ENCODE results near the gene EXOC6. TPM values are rescaled to one million over a fixed set of nuclear protein-coding genes. Genes with fewer than 3 reads are reported as not detected.

Gene EXOC6
- total RNA-seq, 2 donors from 2014 or later, result 13.2 to 70.8 TPM

GRCh38 chr10:92848037-92848440 lies 281 bp upstream of the EXOC6 start:
- intact Hi-C loops (cut with DNase I), result no loop called here
- no peak for TF ChIP-seq POLR2A (IDR thresholded peaks at IDR 0.05)
- Histone ChIP-seq H3K27me3 (no peaks in the 10 kb centered on the region), H3K36me3 (replicated peaks in 1 of 2; ENCODE audit: insufficient read depth in 1 of 2, low read depth in 2 of 2) (no peaks in the 10 kb centered on the region), H3K27ac (peak overlapping the region; percentile 84 to 90 (median 88)), H3K4me1 (peaks cover 18% of the 10 kb centered on the region), H3K9me3 (no peaks in the 10 kb centered on the region), H3K4me3 (peak overlapping the region in 1 of 2 donors; percentile 25)
- DNase-seq (peak in 1 of 4 donors; percentile 84), ATAC-seq (no peak)
- 0 to 2% methylated on average over 6 to 20 of the region's 32 CpGs for WGBS, 2 donors

GRCh38 chr10:92849234-92849525 lies 860 bp downstream of the EXOC6 start:
- peak overlapping the region; percentile 84 to 90 (median 88) for H3K27ac ChIP-seq

GRCh38 chr10:92849576-92850090 lies 1.3 kb downstream of the EXOC6 start:
- no peak for ATAC-seq
- intact Hi-C loops (cut with DNase I), result no loop called here
- DNase-seq, result no peak
- Histone ChIP-seq H3K27ac (peak overlapping the region in 3 of 4 donors; percentile 87 to 90 (median 89)), H3K36me3 (replicated peaks in 1 of 2; ENCODE audit: insufficient read depth in 1 of 2, low read depth in 2 of 2) (no peaks in the 10 kb centered on the region), H3K9me3 (no peaks in the 10 kb centered on the region), H3K27me3 (no peaks in the 10 kb centered on the region), H3K4me1 (peaks cover 18% of the 10 kb centered on the region), H3K4me3 (peak overlapping the region in 1 of 2 donors; percentile 98)
- 14 to 17% methylated on average over 2 of the region's 2 CpGs for WGBS, 2 donors
- no peak for TF ChIP-seq POLR2A (IDR thresholded peaks at IDR 0.05)
- TF ChIP-seq CTCF (IDR thresholded peaks at IDR 0.05), result no peak

More at GRCh38 chr10:92849234-92849525, 860 bp downstream of the EXOC6 start:
- intact Hi-C loops (cut with DNase I), result no loop called here
- no peak for DNase-seq
- H3K27me3 ChIP-seq, result no peaks in the 10 kb centered on the region
- H3K9me3 ChIP-seq, result no peaks in the 10 kb centered on the region
- H3K36me3 ChIP-seq (replicated peaks in 1 of 2; ENCODE audit: insufficient read depth in 1 of 2, low read depth in 2 of 2), result no peaks in the 10 kb centered on the region
- WGBS, 2 donors, result 0% methylated on average over 7 of the region's 7 CpGs
- no peak for TF ChIP-seq POLR2A (IDR thresholded peaks at IDR 0.05)
- TF ChIP-seq CTCF (IDR thresholded peaks at IDR 0.05), result no peak
- H3K4me3 ChIP-seq, result peak overlapping the region; percentile 98
- H3K4me1 ChIP-seq, result peaks cover 18% of the 10 kb centered on the region
- no peak for ATAC-seq

- no peak for DNase-seq
- peaks cover 18% of the 10 kb centered on the region for H3K4me1 ChIP-seq
- no peaks in the 10 kb centered on the region for H3K9me3 ChIP-seq
- H3K36me3 ChIP-seq (replicated peaks in 1 of 2; ENCODE audit: insufficient read depth in 1 of 2, low read depth in 2 of 2), result no peaks in the 10 kb centered on the region
- no peak overlapping the region for H3K27ac ChIP-seq
- H3K27me3 ChIP-seq, result no peaks in the 10 kb centered on the region
- 83 to 84% methylated on average over 2 of the region's 2 CpGs for WGBS, 2 donors
- no peak overlapping the region for H3K4me3 ChIP-seq
- intact Hi-C loops (cut with DNase I), result no loop called here
- ATAC-seq, result no peak
- TF ChIP-seq CTCF (IDR thresholded peaks at IDR 0.05), result no peak
- no peak for TF ChIP-seq POLR2A (IDR thresholded peaks at IDR 0.05)
Observed at GRCh38 chr10:92850185-92850584, 1.9 kb downstream of the EXOC6 start.

- Histone ChIP-seq H3K27me3 (no peaks in the 10 kb centered on the region), H3K9me3 (no peaks in the 10 kb centered on the region), H3K36me3 (replicated peaks in 1 of 2; ENCODE audit: insufficient read depth in 1 of 2, low read depth in 2 of 2) (no peaks in the 10 kb centered on the region), H3K27ac (no peak overlapping the region), H3K4me1 (peaks cover 18% of the 10 kb centered on the region), H3K4me3 (no peak overlapping the region)
- intact Hi-C loops (cut with DNase I), result no loop called here
- ATAC-seq (no peak), DNase-seq (no peak)
- TF ChIP-seq CTCF (IDR thresholded peaks at IDR 0.05), result no peak
- TF ChIP-seq POLR2A (IDR thresholded peaks at IDR 0.05), result no peak
- 92 to 99% methylated on average over 4 of the region's 4 CpGs for WGBS, 2 donors
Observed at GRCh38 chr10:92851003-92851402, 2.7 kb downstream of the EXOC6 start.
